ENCODE results near the gene SIM2.

- no peak for TF ChIP-seq CTCF (IDR thresholded peaks at IDR 0.05)
- no peak for TF ChIP-seq POLR2AphosphoS5 (IDR thresholded peaks at IDR 0.05)
- TF ChIP-seq POLR2A (IDR thresholded peaks at IDR 0.05; ENCODE audit: low read depth): no peak
Measured at GRCh38 chr21:36791180-36791579, 92.3 kb downstream of the SIM2 start.
